ENCODE results near the gene COASY.

- TF ChIP-seq ISL1 (CRISPR knock-in tag; IDR thresholded peaks at IDR 0.05) (no peak), BACH2 (CRISPR knock-in tag; IDR thresholded peaks at IDR 0.05; ENCODE audit: borderline replicate concordance) (no peak), RARB (CRISPR knock-in tag; IDR thresholded peaks at IDR 0.05) (no peak), ZNF565 (CRISPR knock-in tag; conservative IDR thresholded peaks at IDR 0.05; ENCODE audit: low read depth) (no peak), ZFP3 (CRISPR knock-in tag; IDR thresholded peaks at IDR 0.05) (no peak)
- TF ChIP-seq, protein P1, sequence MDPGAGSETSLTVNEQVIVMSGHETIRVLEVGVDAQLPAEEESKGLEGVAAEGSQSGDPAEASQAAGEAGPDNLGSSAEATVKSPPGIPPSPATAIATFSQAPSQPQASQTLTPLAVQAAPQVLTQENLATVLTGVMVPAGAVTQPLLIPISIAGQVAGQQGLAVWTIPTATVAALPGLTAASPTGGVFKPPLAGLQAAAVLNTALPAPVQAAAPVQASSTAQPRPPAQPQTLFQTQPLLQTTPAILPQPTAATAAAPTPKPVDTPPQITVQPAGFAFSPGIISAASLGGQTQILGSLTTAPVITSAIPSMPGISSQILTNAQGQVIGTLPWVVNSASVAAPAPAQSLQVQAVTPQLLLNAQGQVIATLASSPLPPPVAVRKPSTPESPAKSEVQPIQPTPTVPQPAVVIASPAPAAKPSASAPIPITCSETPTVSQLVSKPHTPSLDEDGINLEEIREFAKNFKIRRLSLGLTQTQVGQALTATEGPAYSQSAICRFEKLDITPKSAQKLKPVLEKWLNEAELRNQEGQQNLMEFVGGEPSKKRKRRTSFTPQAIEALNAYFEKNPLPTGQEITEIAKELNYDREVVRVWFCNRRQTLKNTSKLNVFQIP (CRISPR knock-in tag; IDR thresholded peaks at IDR 0.05; ENCODE audit: borderline replicate concordance, low read depth): no peak
- TF ChIP-seq, protein P2, sequence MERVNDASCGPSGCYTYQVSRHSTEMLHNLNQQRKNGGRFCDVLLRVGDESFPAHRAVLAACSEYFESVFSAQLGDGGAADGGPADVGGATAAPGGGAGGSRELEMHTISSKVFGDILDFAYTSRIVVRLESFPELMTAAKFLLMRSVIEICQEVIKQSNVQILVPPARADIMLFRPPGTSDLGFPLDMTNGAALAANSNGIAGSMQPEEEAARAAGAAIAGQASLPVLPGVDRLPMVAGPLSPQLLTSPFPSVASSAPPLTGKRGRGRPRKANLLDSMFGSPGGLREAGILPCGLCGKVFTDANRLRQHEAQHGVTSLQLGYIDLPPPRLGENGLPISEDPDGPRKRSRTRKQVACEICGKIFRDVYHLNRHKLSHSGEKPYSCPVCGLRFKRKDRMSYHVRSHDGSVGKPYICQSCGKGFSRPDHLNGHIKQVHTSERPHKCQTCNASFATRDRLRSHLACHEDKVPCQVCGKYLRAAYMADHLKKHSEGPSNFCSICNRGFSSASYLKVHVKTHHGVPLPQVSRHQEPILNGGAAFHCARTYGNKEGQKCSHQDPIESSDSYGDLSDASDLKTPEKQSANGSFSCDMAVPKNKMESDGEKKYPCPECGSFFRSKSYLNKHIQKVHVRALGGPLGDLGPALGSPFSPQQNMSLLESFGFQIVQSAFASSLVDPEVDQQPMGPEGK (CRISPR knock-in tag; IDR thresholded peaks at IDR 0.05; ENCODE audit: borderline replicate concordance): no peak
These were observed 24.7 kb downstream of the COASY start for GRCh38 chr17:42586514-42587230.

Measured in SK-N-SH treated with all-trans-retinoic acid at 6 μM for 48 hours (cell line).